Hypothalamus (tissue), 51 donors: ENCODE measurements around the gene JAZF1.
A peak's percentile ranks its signal among the peaks of the same experiment; 100 is the strongest.

Source experiments
- DNase-seq, 51 donors: peaks; one replicate each; lab custom pipeline; 2025; lab: John Stamatoyannopoulos, UW

Gene JAZF1

GRCh38 chr7:28112467-28112866 is 68.1 kb downstream of the JAZF1 start:
- no peak for DNase-seq

- DNase-seq = no peak
These were observed 68.6 kb downstream of the JAZF1 start for GRCh38 chr7:28112012-28112411.

GRCh38 chr7:28110427-28111012 is 70.1 kb downstream of the JAZF1 start:
- DNase-seq = no peak

- DNase-seq = no peak
These were observed 71.8 kb downstream of the JAZF1 start for GRCh38 chr7:28108747-28109146.

- no peak for DNase-seq
These were observed 72.6 kb downstream of the JAZF1 start for GRCh38 chr7:28107960-28108359.

GRCh38 chr7:28106321-28106829 is 74.2 kb downstream of the JAZF1 start:
- DNase-seq = no peak

GRCh38 chr7:28105234-28105633 is 75.4 kb downstream of the JAZF1 start:
- no peak for DNase-seq

GRCh38 chr7:28104811-28105210 is 75.8 kb downstream of the JAZF1 start:
- no peak for DNase-seq

GRCh38 chr7:28104041-28104541 is 76.5 kb downstream of the JAZF1 start:
- DNase-seq = no peak

- no peak for DNase-seq
These were observed 77.8 kb downstream of the JAZF1 start for GRCh38 chr7:28102797-28103196.

- peak in 24 of 51 donors; percentile 6 to 84 (median 40) for DNase-seq
These were observed 83.9 kb downstream of the JAZF1 start for GRCh38 chr7:28096713-28097112.

- no peak for DNase-seq
These were observed 85.4 kb downstream of the JAZF1 start for GRCh38 chr7:28095231-28095630.

GRCh38 chr7:28093623-28094232 is 86.9 kb downstream of the JAZF1 start:
- peak in 35 of 51 donors; percentile 8 to 79 (median 49) for DNase-seq

GRCh38 chr7:28091190-28091589 is 89.4 kb downstream of the JAZF1 start:
- no peak for DNase-seq

GRCh38 chr7:28088901-28089714 is 91.5 kb downstream of the JAZF1 start:
- DNase-seq = no peak

- no peak for DNase-seq
These were observed 92.6 kb downstream of the JAZF1 start for GRCh38 chr7:28088032-28088431.

GRCh38 chr7:28086198-28086597 is 94.4 kb downstream of the JAZF1 start:
- DNase-seq = no peak

GRCh38 chr7:28083998-28084985 is 96.3 kb downstream of the JAZF1 start:
- no peak for DNase-seq

- DNase-seq = peak in 1 of 51 donors; percentile 6
These were observed 97.2 kb downstream of the JAZF1 start for GRCh38 chr7:28083164-28083997.
